GM18909 (cell line): Measurements from ENCODE around the gene FOXJ1.
"Not testable (repeated sequence)": the region's sequence is repeated elsewhere in the genome, so short reads cannot be mapped to it uniquely, and the experiment has no call there.

Source experiments
- ATAC-seq: cut with Tn5 transposase; IDR thresholded peaks from one replicate; pipeline ENCODE4 v1.9.1; 2021; ENCODE audit warnings: mild to moderate bottlenecking; ENCODE audit not compliant: unreplicated experiment, poor library complexity

FOXJ1 gene, protein sequence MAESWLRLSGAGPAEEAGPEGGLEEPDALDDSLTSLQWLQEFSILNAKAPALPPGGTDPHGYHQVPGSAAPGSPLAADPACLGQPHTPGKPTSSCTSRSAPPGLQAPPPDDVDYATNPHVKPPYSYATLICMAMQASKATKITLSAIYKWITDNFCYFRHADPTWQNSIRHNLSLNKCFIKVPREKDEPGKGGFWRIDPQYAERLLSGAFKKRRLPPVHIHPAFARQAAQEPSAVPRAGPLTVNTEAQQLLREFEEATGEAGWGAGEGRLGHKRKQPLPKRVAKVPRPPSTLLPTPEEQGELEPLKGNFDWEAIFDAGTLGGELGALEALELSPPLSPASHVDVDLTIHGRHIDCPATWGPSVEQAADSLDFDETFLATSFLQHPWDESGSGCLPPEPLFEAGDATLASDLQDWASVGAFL

GRCh38 chr17:76141212-76142038 is at the start of gene FOXJ1:
Gene FOXJ1, minus strand, starts transcription at chr17:76141245. Its CDS starts 850 bp downstream, at chr17:76140395.
- peak; percentile 68 for ATAC-seq

DNA sequence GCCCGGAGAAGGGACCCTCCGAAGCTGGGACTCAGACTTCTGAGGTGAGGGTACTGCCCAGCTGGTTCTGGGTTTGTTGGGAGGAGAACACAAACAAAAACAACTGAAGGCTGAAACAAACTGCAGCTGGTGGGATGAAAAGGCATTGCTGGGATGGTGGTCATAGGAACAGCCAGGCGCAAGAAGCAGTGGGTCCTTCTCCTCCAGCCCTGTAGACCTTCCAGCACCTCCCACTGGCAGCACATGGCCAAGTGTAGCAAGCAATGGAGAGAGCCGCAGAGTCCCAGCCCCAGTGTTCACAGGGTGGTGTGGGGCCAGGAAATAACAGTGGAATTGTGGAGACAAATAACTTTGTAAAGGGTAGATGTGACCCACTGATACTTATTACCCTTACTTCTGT is 48.7 kb upstream of the FOXJ1 start:
- no peak for ATAC-seq

GRCh38 chr17:76189247-76189646 is 48.2 kb upstream of the FOXJ1 start:
- no peak for ATAC-seq

DNA sequence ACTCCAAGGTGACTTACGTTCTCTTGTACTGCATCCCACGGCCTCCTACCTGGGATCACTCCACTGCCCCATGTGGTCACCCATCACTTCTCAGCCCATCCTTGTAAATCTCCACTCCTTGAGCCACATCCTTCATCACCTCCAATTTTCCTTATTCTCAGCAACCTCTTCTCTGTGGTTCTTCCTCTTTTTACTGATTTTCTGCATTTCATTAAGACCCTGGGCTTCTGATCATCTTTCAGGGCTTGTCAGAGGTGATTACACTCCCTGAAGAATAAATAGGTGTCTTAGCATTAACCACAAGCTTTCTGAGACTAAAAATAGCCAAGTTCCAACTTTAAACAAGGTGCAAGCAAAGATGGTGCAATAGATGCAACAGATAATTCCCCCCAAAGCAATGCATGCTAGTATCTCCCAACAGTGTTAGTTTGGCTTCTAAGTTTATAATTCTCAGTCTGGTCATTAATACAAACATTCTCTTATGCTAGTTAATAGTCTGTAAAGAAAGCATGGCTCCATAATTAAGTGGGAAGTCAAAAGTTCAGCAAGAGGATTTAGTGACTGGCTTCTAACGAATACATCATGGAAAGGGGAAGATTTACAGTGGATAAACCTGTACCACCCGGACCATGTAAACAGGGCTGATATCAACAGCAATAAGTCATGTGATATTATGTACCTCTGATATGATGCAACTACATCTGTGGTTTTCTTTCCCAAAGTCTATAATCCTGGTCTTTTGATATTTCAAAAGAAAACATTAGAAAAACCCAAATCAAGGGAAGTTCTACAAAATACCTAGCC is 47.4 kb upstream of the FOXJ1 start:
- ATAC-seq: no peak

DNA sequence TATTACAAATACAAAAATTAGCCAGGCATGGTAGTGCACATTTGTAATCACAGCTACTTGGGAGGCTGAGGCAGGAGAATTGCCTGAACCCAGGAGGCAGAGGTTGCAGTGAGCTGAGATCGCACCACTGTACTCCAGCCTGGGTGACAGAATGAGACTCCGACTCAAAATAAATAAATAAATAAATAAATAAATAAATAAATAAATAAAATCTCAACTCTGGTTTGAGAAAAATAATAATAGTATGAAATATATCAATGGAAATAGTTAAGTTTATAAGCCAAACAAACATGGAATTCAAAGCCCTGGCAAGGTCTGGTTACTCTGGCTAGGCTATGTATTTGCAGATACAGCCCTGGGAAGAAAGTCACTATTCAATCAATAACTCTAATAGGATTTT is 45.7 kb upstream of the FOXJ1 start:
- ATAC-seq: not testable (repeated sequence)

- ATAC-seq: no peak
These were observed 43.2 kb upstream of the FOXJ1 start for GRCh38 chr17:76184290-76184689.

DNA sequence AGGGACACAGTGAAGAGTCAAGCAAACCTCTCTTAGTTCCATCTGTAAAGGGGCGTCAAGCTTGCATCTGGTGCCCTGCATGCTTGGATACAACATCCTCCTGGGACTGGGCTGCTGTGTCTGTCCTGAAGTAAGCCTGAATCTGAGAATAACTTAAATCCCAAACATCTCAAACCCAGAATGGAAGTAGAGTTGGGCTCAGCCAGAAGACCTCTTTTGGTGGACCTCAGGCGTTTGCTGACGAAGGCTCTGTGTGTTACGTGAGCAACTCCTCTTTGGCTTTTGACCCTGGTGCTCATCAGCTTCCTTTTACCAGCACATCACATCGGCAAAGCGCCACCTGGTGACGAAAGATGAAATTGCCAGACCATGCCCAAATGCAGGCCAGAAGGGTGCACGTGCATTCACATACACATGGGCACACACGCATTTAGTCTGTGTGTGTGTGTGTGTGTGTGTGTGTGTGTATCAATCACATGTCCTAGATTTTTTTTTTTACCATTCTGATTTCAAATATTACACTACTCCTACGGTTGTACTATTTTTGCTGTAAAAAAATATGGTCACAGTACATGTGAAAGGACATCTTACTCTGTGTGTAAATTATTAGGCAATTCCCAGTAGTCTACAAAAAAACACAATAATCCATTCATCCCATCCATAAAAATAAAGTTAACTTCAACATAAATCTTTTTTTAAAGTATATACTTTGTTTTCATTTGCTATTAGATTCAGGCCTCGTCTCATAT is 41.1 kb upstream of the FOXJ1 start:
- peak; percentile 53 for ATAC-seq

DNA sequence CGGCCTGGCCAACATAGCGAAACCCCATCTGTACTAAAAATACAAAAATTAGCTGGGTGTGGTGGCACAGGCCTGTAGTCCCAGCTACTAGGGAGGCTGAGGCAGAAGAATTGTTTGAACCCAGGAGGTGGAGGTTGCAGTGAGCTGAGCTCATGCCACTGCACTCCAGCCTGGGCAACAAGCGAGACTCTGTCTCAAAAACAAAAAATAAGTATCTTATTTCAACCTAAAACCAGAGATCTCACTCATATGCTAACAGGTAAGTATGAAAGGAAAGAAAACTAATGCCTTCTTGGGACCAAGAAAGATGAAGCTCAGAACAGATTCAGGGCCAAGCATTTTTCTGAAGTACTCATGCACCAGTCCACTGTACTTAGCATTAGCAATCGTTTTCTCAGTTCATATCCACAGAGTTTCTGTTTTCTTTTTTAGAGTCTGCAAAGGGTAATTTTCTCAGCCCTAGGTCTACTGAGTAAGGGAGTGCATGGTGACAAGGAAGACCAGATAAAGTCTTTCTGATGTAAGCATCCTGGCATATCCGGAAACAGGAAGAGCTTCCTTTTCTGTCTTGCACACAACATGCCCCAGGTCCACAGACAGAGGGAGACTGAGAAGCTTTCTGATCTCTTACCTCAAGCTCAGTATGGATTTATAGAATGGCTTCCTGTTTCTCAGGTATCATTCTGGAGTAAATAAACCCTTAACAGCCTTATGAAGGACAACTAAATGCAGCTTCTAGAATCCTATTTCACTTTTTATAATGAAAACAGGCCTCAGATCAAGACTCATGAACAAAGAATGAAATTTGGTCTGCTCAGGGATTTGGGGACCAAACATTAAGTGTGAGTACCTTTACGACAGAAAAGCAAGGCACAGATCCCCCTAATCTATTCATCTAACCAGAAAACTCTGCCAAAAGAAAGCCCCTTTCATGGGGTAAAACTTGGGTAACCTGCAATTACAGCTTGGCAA is 38.7 kb upstream of the FOXJ1 start:
- ATAC-seq: no peak

DNA sequence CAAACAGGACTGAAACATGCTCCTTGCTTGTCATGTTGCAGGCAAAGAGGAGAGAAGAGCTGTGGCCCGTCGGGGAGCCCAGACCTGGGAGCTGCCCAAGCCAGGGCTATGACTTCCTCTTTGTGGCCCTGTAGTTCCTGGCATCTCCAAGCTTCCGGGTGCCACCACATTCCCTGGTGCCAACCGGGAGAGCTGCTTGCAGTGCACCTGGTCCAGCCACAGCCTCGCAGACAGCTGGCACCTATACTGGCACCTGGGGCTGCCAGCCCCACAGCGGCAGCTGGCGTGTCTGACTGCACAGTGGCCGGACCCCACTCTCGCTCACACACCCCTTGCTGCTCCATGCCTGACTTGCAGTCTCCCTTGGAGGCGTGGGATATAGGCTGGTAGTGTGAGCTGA is 37.1 kb upstream of the FOXJ1 start:
- no peak for ATAC-seq

- ATAC-seq: no peak
These were observed 35.9 kb upstream of the FOXJ1 start for GRCh38 chr17:76176701-76177574.

- no peak for ATAC-seq
These were observed 33.0 kb upstream of the FOXJ1 start for GRCh38 chr17:76174037-76174436.

DNA sequence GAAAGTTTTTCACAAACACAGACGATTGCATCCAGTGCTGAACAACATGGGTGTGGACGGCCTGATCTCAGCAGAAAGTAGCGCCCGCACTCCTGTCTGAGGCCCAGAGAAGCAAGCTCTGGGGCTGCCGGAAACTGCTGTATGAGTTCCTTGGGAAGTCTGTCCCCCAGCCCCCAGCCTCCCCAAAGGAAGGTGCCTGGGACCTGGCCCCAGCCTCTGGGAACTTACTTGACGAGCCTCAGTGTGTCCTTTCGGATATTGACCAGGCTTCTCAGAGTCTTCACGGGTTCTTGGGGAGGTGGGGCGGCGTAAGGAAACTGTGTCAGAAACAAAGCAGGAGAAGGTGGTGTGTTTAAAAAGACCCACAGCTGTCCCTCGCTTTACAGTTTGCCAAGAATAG is 32.4 kb upstream of the FOXJ1 start:
- no peak for ATAC-seq

- ATAC-seq: no peak
These were observed 30.7 kb upstream of the FOXJ1 start for GRCh38 chr17:76171706-76172105.

GRCh38 chr17:76170114-76170513 is 29.1 kb upstream of the FOXJ1 start:
- ATAC-seq: no peak

- no peak for ATAC-seq
These were observed 25.9 kb upstream of the FOXJ1 start for GRCh38 chr17:76166906-76167305.

DNA sequence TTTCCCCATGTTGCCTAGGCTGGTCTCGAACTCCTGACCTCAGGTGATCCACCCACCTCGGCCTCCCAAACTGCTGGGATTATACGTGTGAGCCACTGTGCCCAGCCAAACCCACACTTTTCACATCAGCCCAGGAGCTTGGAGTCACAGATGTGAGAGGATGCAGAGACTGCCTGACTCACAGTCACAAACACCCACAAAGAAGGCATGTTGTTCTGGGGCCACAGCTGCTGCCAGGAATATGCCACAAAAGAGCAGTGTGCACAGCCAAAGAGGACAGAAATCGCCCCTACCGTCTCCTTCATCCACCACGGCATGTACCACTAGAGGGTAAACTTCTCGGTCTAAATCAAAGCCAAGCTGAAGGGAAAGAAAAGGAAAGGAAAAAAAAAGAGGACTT is 25.1 kb upstream of the FOXJ1 start:
- no peak for ATAC-seq

DNA sequence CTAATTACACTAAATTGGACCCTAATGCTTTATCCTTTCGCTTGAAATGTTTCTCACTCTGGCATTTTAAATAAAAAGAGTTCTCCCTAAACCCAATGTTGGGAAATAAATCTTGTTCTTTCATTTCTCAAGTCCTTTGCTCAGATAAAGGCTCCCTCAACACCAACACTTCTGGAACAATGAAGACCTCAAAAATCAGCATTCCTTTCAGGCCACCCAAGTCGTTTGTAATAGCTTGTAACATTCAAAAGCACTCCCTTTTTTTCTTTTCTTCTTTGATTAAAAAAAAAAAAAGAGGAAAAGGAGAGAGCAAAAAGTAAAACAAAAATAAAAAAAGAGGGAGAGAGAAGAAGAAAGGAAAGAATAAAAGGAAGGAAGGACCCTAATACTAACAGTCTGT is 23.3 kb upstream of the FOXJ1 start:
- ATAC-seq: no peak

- no peak for ATAC-seq
These were observed 22.9 kb upstream of the FOXJ1 start for GRCh38 chr17:76163919-76164318.
